GM23338 (cell line): Measurements from ENCODE around the gene TCF12. TPM values are rescaled to one million over a fixed set of nuclear protein-coding genes. Genes with fewer than 3 reads are reported as not detected.
A peak's percentile ranks its signal among the peaks of the same experiment; 100 is the strongest.

Source experiments
- ATAC-seq: fragments of 200-7000 bp; cut with Tn5 transposase; 3 replicates; pipeline ENCODE4 v1.9.1; 2020
- DNase-seq: peaks from one replicate; pipeline ENCODE4 v3.0.0-alpha.2; 2015; ENCODE audit warnings: low spot score
- H2AFZ ChIP-seq: fragments of 200-600 bp; sonication (generic); 2 replicates; pipeline ENCODE4 v1.8.0; 2016; ENCODE audit warnings: antibody characterized with exemption, mild to moderate bottlenecking, moderate library complexity
- H3F3A ChIP-seq: fragments of 200-600 bp; sonication (generic); replicated peaks from 2 replicates; pipeline ENCODE4 v1.8.0; 2017; ENCODE audit warnings: antibody characterized with exemption, mixed run types, low read depth
- H3K27ac ChIP-seq: fragments of 200-600 bp; sonication (generic); 2 replicates; pipeline ENCODE4 v1.6.1; 2016; ENCODE audit warnings: low read depth
- H3K27me3 ChIP-seq: fragments of 200-600 bp; sonication (generic); 2 replicates; pipeline ENCODE4 v1.8.0; 2016; ENCODE audit warnings: mild to moderate bottlenecking, mixed run types, moderate library complexity; ENCODE audit not compliant: insufficient read depth
- H3K36me3 ChIP-seq: fragments of 200-600 bp; sonication (generic); 2 replicates; pipeline ENCODE4 v1.8.0; 2016; ENCODE audit warnings: mild to moderate bottlenecking; ENCODE audit not compliant: insufficient read depth
- H3K4me1 ChIP-seq: fragments of 200-600 bp; sonication (generic); 2 replicates; pipeline ENCODE4 v1.8.0; 2016; ENCODE audit warnings: mild to moderate bottlenecking, moderate library complexity; ENCODE audit not compliant: insufficient read depth
- H3K4me2 ChIP-seq: fragments of 200-600 bp; sonication (generic); 2 replicates; pipeline ENCODE4 v1.7.1; 2017; ENCODE audit warnings: mixed run types
- H3K4me3 ChIP-seq: fragments of 200-600 bp; sonication (generic); 2 replicates; pipeline ENCODE4 v1.6.1; 2016; ENCODE audit warnings: mixed run types
- H3K79me2 ChIP-seq: fragments of 200-600 bp; sonication (generic); replicated peaks from 2 replicates; pipeline ENCODE4 v1.8.0; 2017; ENCODE audit warnings: mild to moderate bottlenecking; ENCODE audit not compliant: insufficient read depth
- H3K9me2 ChIP-seq: fragments of 200-600 bp; sonication (generic); 2 replicates; pipeline ENCODE4 v1.8.0; 2017; ENCODE audit not compliant: insufficient read depth
- H4K20me1 ChIP-seq: fragments of 200-600 bp; sonication (generic); replicated peaks from 2 replicates; pipeline ENCODE4 v1.8.0; 2017; ENCODE audit warnings: mild to moderate bottlenecking; ENCODE audit not compliant: insufficient read depth
- H3K27ac Mint-ChIP-seq: 2 replicates; pipeline ENCODE4 v1.8.0; 2020; ENCODE audit warnings: inconsistent platforms, mild to moderate bottlenecking, moderate library complexity, mixed read lengths
- H3K27me3 Mint-ChIP-seq: 3 replicates; pipeline ENCODE4 v1.8.0; 2022; ENCODE audit warnings: low read depth, mild to moderate bottlenecking, moderate library complexity, mixed read lengths, inconsistent platforms; ENCODE audit not compliant: insufficient read depth, poor library complexity
- H3K36me3 Mint-ChIP-seq: 3 replicates; pipeline ENCODE4 v1.8.0; 2021; ENCODE audit warnings: low read depth, mild to moderate bottlenecking, inconsistent platforms, moderate library complexity, mixed read lengths
- H3K4me1 Mint-ChIP-seq: 3 replicates; pipeline ENCODE4 v1.8.0; 2020; ENCODE audit warnings: mild to moderate bottlenecking, inconsistent platforms, mixed read lengths
- H3K4me3 Mint-ChIP-seq: 3 replicates; pipeline ENCODE4 v1.8.0; 2021; ENCODE audit warnings: moderate library complexity, mild to moderate bottlenecking, inconsistent platforms, mixed read lengths
- H3K9me3 Mint-ChIP-seq: 3 replicates; pipeline ENCODE4 v1.8.0; 2020; ENCODE audit warnings: moderate library complexity, mild to moderate bottlenecking, inconsistent platforms, mixed read lengths
- CTCF ChIP-seq, 2 experiments: fragments of 200-600 bp in 1 of 2; sonication (generic) in 1 of 2; conservative IDR thresholded peaks; 2 replicates each; pipeline versions ENCODE4 v1.5.1 to v1.6.1; 2016 to 2017; ENCODE audit warnings: antibody characterized with exemption in 2 of 2, low read depth in 2 of 2, mild to moderate bottlenecking in 2 of 2, moderate library complexity in 1 of 2
- EZH2 ChIP-seq: fragments of 200-600 bp; sonication (generic); IDR thresholded peaks from one replicate; pipeline ENCODE4 v1.8.0; 2017; ENCODE audit warnings: antibody characterized with exemption, mild to moderate bottlenecking, low read depth; ENCODE audit not compliant: unreplicated experiment
- EZH2phosphoT487 ChIP-seq: fragments of 200-600 bp; sonication (generic); IDR thresholded peaks from one replicate; pipeline ENCODE4 v1.8.1; 2018; ENCODE audit warnings: antibody characterized with exemption; ENCODE audit not compliant: unreplicated experiment
- JUNB ChIP-seq: IDR thresholded peaks from one replicate; pipeline ENCODE4 v1.6.1; 2016; ENCODE audit warnings: antibody characterized with exemption; ENCODE audit not compliant: unreplicated experiment
- NANOG ChIP-seq: IDR thresholded peaks from 2 replicates; pipeline ENCODE4 v1.6.1; 2016; ENCODE audit warnings: antibody characterized with exemption, borderline replicate concordance
- POLR2AphosphoS5 ChIP-seq: IDR thresholded peaks from 2 replicates; pipeline ENCODE4 v1.6.1; 2016; ENCODE audit warnings: antibody characterized with exemption, low read depth
- REST ChIP-seq: IDR thresholded peaks from one replicate; pipeline ENCODE4 v1.6.1; 2018; ENCODE audit warnings: antibody characterized with exemption; ENCODE audit not compliant: unreplicated experiment
- ZNF114 ChIP-seq: fragments of 250-450 bp; sonication (Bioruptor Pico); IDR thresholded peaks from 2 replicates; pipeline ENCODE4 v1.5.0; 2020; ENCODE audit warnings: mild to moderate bottlenecking, moderate library complexity
- polyA plus RNA-seq: library from polyadenylated mRNA; unstranded; fragments of >200 nt; fragmentation: Nextera tagmentation; extraction: Ambion mirVana; gene quantifications from 2 replicates; pipeline ENCODE4 v1.2.1, GENCODE V29; 2016
- total RNA-seq: library from RNA; depleted of rRNA; stranded (reverse); fragments of >200 nt; shearing (Covaris generic); gene quantifications from 2 replicates; pipeline ENCODE4 v1.2.3, GENCODE V29; 2014

The TCF12 gene
- total and polyA plus RNA-seq, 2 experiments from 2014 or later: 27.6 to 104 TPM

GRCh38 chr15:57319226-57319918 lies 400.9 kb downstream of the TCF12 start:
- Mint-ChIP-seq H3K27me3 (peaks cover 18% of the 10 kb centered on the region), H3K4me1 (peaks cover 28% of the 10 kb centered on the region), H3K9me3 (no peaks in the 10 kb centered on the region; the same call in 2 of the 3 replicates), H3K4me3 (no peak overlapping the region; the same call in 2 of the 3 replicates), H3K36me3 (no peaks in the 10 kb centered on the region; the same call in 2 of the 3 replicates), H3K27ac (no peak overlapping the region)
- Histone ChIP-seq H3F3A (peaks cover 13% of the 10 kb centered on the region; the same call in 1 of the 2 replicates), H3K4me3 (no peak overlapping the region), H4K20me1 (no peaks in the 10 kb centered on the region), H3K79me2 (no peaks in the 10 kb centered on the region), H3K4me1 (peaks cover 4% of the 10 kb centered on the region; the same call in 1 of the 2 replicates), H3K4me2 (no peak overlapping the region), H3K9me2 (peaks cover 3% of the 10 kb centered on the region; the same call in 1 of the 2 replicates), H3K27ac (no peak overlapping the region), H3K36me3 (no peaks in the 10 kb centered on the region), H2AFZ (peak overlapping the region; percentile 94), H3K27me3 (no peaks in the 10 kb centered on the region)
- ATAC-seq: peak; percentile 21
- no peak for DNase-seq
- peak in 1 of 2 experiments; percentile 34; a peak in 1 of 4 replicates for TF ChIP-seq CTCF (conservative IDR thresholded peaks at IDR 0.05; ENCODE audit: low read depth in 2 of 2)
- no peak for TF ChIP-seq NANOG

- Mint-ChIP-seq H3K9me3 (no peaks in the 10 kb centered on the region; the same call in 2 of the 3 replicates), H3K27me3 (peaks cover 18% of the 10 kb centered on the region), H3K27ac (no peak overlapping the region), H3K36me3 (no peaks in the 10 kb centered on the region; the same call in 2 of the 3 replicates), H3K4me3 (no peak overlapping the region), H3K4me1 (peaks cover 31% of the 10 kb centered on the region)
- Histone ChIP-seq H3K9me2 (peaks cover 3% of the 10 kb centered on the region; the same call in 1 of the 2 replicates), H3F3A (peaks cover 18% of the 10 kb centered on the region; the same call in 1 of the 2 replicates), H4K20me1 (no peaks in the 10 kb centered on the region), H2AFZ (peak overlapping the region; percentile 94), H3K27me3 (no peaks in the 10 kb centered on the region), H3K79me2 (no peaks in the 10 kb centered on the region), H3K36me3 (no peaks in the 10 kb centered on the region), H3K4me2 (no peak overlapping the region), H3K27ac (no peak overlapping the region), H3K4me3 (no peak overlapping the region), H3K4me1 (peaks cover 10% of the 10 kb centered on the region)
- ATAC-seq (no peak; the same call in 2 of the 3 replicates), DNase-seq (no peak)
- TF ChIP-seq EZH2: no peak
- no peak for TF ChIP-seq REST
- no peak for TF ChIP-seq EZH2phosphoT487
- TF ChIP-seq POLR2AphosphoS5: no peak
- no peak for TF ChIP-seq ZNF114 (CRISPR knock-in tag)
- no peak for TF ChIP-seq NANOG
- no peak for TF ChIP-seq JUNB
Measured at GRCh38 chr15:57319919-57320560, 401.6 kb downstream of the TCF12 start.
